ENCODE results near the gene BBIP1.

- TF ChIP-seq CTCF (IDR thresholded peaks at IDR 0.05) (no peak), POLR2A (IDR thresholded peaks at IDR 0.05) (no peak)
Observed at GRCh38 chr10:110939419-110939818, 20.4 kb upstream of the BBIP1 start.
